Measurements from ENCODE around the gene EXOC4.

EXOC4 gene

GRCh38 chr7:133645884-133646391 lies 393.1 kb downstream of the EXOC4 start:
- peak; percentile 33 for DNase-seq (ENCODE audit: low read depth)
- TF ChIP-seq CTCF (IDR thresholded peaks at IDR 0.05; ENCODE audit: low read length, missing control alignments), result no peak
- no peak overlapping the region for H3K4me3 ChIP-seq (replicated peaks; ENCODE audit: low read depth, low read length)

GRCh38 chr7:133646472-133647315 lies 393.8 kb downstream of the EXOC4 start:
- no peak for TF ChIP-seq CTCF (IDR thresholded peaks at IDR 0.05; ENCODE audit: low read length, missing control alignments)
- no peak overlapping the region for H3K4me3 ChIP-seq (replicated peaks; ENCODE audit: low read depth, low read length)
- DNase-seq (ENCODE audit: low read depth), result no peak

- H3K4me3 ChIP-seq (replicated peaks; ENCODE audit: low read depth, low read length), result no peak overlapping the region
- TF ChIP-seq CTCF (IDR thresholded peaks at IDR 0.05; ENCODE audit: low read length, missing control alignments), result no peak
- peak; percentile 36 for DNase-seq (ENCODE audit: low read depth)
Measured at GRCh38 chr7:133649593-133649992, 396.7 kb downstream of the EXOC4 start.

GRCh38 chr7:133650069-133650468 lies 397.2 kb downstream of the EXOC4 start:
- no peak overlapping the region for H3K4me3 ChIP-seq (replicated peaks; ENCODE audit: low read depth, low read length)
- peak; percentile 89 for DNase-seq (ENCODE audit: low read depth)
- TF ChIP-seq CTCF (IDR thresholded peaks at IDR 0.05; ENCODE audit: low read length, missing control alignments), result no peak

GRCh38 chr7:133650487-133651300 lies 397.8 kb downstream of the EXOC4 start:
- H3K4me3 ChIP-seq (replicated peaks; ENCODE audit: low read depth, low read length), result no peak overlapping the region
- TF ChIP-seq CTCF (IDR thresholded peaks at IDR 0.05; ENCODE audit: low read length, missing control alignments), result no peak
- DNase-seq (ENCODE audit: low read depth), result peak; percentile 53

DNA sequence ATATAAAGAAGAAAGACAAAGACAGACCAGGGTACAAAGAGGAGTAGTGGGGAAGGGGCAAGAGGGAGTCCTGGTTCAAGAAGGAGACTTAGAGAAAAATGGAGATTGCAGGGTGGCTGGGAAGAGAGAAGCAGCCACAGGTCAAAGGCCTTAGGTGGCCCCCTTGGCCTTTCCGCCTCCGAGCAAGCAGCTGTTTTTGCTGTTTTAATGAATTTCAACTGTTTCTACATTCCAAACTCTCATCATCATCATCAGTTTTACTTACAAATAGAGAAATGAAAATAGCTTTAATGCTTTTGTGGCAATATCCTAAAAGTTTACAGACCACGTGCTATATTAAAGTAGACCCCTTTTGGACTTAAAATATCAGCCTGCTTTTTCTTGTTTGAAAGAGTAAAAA lies 399.7 kb downstream of the EXOC4 start:
- DNase-seq (ENCODE audit: low read depth), result no peak
- H3K4me3 ChIP-seq (replicated peaks; ENCODE audit: low read depth, low read length), result no peak overlapping the region
- TF ChIP-seq CTCF (IDR thresholded peaks at IDR 0.05; ENCODE audit: low read length, missing control alignments), result no peak
